Activated CD4-positive, alpha-beta T cell treated with anti-CD3 and anti-CD28 coated beads for 1 hour (primary cell): ENCODE results near the gene CROCC2.

Experiments used
- DNase-seq: peaks from one replicate; pipeline ENCODE4 v3.0.0-alpha.2; 2020

CROCC2 gene

DNA sequence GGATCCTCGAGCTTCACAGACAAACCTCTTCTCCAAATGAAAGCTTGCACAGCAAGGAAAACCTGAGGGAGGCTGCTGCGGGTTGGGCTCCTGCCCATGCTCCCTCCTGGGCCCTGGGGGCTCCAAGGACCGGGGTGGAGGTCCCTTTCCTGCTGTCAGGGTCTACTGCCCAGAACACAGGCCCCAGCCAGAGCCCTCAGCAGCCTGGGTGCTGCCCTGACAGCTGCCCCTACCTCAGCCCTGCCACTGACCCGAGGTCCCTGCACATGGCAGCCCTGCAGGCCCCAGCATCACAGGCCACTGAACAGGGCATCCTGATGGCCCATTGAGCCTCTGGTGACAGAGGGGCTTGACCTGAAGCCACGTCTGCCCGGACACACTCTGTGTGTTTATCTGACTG lies 41.0 kb downstream of the CROCC2 start:
- DNase-seq = no peak

DNA sequence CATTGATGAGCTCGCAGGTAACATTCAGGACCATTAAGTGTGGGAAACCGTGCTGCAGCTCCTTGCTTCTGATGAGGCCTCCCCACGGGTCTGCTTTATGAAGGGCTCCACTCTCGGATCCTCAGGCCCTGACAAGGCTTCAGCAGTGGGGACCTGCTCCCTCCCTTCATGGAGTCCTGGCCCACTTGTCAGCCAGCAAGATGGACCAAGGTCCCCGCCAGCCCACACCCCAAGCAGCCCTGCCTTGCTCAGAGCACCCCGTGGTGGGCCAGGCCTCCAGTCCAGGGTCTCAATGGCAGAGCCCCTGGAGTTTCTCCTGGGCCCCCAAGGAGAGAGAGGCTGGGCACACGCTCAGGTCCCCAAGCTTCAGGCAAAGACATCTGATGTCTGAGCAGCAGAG lies 41.5 kb downstream of the CROCC2 start:
- no peak for DNase-seq

DNA sequence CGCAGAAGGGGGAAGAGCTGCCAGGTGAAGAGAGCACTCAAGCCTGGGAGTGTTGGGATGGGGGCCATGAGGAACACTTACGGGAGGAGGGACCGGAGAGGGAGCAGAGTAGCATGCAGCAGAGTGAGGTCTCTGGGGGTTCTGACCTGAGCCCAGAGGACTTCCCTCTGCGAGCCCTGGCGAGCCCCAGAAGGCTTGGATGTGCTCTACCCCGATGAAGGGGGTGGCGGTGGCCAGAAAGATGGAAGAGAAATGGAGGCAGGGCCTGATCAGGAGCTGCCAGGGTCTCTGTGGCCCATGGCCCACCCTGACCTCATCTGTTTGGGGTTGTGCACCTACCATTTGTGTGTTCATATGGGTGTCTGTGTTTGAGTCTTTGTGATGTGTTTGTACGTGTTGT lies 42.0 kb downstream of the CROCC2 start:
- no peak for DNase-seq

DNA sequence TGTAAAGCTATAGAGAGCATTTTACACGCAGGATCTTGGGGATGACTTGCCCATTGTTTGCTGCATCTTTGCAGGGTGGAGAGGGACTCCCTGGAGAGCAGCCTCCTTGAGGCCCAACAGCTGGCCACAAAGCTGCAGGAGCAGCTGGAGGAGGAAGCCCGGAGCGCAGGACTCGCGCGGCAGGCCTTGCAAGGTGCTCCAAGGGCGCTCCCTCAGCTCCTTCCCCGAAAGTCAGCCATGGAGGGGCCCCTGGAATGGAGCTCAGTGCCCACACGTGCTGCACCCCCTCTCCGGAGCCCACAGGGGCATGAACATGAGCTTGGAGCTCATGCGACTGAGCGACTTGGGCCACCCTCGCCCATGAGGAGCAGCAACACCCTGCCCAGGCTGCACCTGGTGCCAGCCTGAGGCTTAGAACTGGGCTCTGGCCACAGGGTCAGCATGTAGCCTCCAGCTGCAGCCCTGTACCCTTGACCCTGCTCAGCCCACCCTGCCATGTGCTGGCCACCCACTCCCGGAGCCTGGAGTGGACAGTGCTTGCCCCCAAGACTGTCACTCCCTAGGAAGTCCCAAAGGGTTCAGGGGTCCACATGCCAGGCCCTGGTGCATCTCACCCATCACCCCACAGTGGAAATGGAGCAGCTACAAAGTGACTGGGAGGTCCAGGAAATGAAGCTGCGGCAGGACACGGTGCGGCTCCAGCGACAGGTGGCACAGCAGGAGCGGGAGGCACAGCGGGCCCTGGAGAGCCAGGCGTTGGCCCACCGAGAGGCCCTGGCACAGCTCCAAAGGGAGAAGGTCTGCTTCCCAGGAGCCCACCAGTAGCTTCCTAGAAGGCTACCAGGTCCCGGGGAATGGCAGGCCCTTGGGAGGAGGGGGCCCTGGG lies 43.0 kb downstream of the CROCC2 start:
- no peak for DNase-seq

DNA sequence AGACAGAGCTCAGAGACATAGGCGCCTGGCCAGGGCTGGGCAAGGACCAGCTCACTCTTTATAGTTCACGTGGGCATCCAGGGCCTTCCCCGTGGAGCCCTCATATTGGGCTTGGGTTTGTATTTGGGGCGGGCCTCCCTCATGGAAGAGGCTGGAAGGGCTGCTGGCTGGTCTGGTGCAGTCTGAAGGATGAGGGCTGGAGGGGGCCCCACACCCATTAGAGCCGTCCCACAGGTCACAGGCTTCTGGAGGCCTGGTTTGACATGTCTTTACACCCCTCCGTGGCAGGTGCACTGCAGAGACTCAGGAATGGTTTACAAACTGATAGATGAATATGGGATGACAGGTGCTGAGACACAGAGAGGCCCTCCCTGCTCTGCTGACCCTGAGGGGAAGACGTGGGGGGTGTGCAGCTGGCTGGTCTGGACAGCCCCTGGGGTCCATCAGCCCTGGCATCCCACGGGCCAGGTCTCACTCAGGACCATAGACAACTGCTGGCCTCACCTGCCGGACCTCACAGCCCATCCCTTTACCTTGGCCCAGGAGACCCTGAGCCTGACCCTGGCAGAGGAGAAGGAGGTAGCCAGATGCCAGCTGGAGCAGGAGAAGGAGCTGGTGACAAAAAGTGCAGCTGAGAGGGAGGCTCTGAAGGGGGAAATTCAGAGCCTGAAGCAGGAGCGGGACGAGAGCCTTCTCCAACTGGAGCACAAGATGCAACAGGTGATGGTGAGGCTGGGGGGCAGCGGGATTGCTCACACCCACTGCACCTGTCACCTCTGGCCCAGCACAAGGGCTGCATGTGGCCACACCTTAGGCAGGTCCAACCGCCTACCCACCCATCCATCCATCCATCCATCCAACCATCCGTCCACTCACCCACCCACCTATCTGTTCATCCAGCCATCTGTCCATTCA lies 43.9 kb downstream of the CROCC2 start:
- DNase-seq = no peak

DNA sequence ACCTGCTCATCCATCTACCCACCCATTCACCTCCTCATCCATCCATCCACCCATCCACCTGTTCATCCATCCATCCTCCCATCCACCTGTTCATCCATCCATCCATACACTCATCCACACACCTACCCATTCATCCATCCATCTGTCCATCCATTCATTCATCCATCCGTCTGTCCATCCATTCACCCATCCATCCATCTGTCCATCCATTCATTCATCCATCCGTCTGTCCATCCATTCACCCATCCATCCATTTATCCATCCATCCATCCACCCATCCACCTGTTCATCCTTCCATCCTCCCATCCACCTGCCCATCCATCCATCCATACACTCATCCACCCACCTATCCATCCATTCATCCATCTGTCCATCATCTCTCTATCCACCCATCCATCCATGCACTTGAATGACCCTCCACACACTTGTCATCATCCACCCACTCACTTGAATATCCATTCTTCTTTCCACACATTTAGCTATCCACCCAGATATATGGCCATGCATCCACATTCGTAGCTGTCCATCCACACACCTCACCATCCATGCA lies 45.0 kb downstream of the CROCC2 start:
- no peak for DNase-seq

DNA sequence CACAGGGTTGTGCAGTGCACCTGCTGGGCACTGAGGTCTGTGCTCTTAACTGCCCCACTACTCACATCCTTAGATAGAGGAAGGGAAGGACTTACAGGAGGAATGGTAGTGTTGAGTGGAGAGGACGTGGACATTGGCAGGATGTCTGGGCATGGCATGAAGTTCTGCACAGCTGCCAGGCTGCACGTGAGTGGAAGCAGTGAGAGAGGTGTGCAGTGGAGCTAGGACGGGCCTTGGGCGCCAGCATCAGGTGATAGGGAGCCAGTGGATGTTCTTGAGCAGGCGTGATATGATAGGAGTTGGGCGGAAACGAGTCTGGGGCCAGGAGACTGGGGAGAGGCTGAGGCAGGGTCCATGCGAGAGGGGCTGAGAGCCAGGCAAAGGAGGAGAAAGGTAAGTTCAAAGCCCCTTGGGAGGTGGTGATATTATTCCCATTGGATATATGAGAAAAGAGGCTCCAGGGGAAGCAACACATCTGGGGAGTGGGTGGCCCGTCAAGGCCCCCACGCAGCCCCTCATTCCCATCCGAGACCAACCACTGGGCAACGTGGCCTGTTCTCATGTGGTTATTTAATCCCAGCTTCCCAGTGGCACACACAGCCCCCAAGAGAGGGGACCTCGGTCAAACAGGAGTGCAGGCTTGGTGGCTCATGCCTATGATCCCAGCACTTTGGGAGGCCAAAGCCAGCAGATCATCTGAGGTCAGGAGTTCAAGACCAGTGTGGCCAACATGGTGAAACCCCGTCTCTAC lies 46.5 kb downstream of the CROCC2 start:
- no peak for DNase-seq

DNA sequence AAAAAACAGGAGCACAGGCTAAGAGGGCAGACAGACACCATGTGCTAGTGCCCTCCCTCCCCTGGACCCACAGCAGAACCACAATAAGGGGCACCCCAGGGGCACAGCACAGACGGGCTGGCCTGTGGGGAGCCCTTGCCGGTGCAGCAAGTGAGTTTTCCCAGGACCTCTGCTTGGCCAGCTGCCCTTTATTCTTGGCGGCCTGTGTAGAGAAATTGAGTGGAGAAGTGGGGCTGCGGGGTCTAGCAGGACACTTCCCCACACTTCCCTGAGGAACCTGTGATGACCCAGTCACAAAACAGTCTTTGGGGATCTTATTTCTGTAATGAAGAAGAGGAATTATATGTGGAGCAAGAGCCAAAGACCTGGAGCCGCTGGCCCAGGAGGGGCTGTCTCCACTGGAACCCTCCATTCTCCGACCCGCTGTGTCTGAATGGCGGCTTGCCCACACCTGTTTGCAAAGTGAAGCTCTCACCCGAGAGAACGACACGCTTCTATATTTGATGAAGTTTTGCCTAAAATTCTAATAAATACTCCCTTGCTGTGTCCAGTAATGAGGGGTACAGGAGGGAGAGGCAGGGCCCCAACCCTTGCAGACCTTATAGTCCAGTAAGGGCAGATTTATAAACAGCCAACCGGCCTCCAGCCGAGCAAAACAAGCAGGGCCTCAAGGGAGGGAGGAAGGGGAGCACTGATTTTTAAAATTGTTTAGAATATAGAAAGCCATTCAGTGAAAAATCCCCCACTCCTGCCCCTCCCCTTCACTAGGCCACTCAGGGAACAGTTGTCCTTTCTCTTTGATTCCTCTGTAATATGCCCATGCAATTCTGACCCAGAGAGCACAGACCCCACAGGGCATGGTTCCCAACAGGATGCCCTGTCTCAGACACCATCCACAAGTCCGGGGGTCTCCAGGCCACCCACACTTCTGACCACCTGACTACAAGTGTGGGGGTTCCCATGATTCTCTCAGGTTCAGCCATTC lies 47.6 kb downstream of the CROCC2 start:
- no peak for DNase-seq

DNA sequence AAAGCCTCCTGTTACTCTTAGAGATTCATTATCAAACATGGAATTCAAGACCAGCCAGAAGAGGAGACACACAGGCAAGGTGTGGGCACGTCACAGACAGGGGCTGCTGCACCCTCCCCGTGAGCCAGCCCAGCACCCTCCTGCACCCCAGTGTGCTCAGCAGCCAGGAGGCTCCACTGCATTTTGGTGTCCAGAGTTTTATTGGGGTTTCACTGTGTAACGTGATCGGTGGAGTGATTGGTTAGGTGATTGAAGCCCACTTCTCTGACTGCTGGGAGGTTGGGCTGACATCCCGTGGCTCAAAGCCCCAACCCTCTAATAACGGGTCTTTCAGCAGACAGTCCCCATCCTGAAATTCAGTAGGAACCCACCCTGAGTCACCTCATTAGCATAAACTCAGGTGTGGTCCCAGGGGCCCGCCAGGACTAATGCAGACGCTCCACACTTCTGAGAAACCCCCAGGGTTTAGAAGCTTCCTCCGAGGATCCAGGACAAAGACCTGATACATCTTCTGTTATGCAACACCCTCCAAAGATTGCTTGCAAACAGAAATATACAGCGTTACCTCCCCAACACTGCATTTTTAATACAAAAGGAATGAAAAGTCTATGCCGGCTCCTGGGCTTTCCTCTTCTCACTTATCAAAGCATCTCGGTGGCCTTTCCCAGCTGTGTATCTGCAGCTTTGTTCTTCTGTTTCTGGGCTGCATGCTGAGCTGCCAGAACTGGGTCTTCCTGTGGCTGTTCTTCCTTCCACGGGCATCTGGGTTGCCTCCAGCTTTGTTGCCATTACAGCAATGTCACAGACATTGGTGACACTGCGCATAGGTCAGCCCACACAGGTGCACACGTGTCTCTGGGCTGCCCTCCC lies 48.5 kb downstream of the CROCC2 start:
- no peak for DNase-seq

DNA sequence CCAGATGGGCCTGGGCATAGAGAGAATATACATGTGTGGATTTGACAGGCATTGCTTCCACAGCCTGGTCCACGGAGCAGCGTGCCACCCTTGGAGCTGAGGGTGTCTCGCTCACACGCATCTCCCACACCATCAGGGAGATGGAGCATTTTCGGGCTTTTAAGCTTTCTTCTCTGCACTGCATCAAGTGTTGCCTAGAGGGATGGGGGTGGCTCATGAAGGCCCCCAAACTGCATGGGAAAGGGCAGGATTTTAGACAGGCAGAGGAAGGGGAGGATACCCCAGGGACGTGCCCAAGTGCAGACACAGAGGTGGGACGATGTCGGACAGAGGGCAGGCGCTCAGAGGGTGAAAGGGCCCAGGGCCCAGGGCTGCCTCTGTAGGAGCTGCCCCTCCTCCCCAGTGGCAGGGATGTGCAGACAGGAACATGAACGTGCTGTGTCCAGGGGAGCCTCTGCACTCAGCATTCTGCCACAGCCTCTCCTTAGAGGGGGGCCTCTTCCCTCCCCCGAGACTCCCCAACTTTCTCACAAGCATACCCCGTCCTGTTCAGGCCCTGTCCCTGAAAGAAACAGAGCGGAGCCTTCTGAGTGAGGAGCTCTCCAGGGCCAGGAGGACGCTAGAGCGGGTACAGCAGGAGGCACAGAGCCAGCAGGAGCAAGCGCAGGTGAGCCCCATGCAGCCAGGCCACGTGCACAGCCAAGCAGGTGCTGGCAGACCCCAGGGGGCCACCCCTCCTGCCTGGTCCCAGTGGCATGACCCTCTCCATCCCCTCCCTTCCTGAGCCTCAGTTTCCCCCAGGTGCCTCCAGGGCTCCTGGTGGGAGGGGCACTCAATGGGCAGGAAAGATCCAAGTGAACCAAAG lies 49.4 kb downstream of the CROCC2 start:
- peak; percentile 5 for DNase-seq

DNA sequence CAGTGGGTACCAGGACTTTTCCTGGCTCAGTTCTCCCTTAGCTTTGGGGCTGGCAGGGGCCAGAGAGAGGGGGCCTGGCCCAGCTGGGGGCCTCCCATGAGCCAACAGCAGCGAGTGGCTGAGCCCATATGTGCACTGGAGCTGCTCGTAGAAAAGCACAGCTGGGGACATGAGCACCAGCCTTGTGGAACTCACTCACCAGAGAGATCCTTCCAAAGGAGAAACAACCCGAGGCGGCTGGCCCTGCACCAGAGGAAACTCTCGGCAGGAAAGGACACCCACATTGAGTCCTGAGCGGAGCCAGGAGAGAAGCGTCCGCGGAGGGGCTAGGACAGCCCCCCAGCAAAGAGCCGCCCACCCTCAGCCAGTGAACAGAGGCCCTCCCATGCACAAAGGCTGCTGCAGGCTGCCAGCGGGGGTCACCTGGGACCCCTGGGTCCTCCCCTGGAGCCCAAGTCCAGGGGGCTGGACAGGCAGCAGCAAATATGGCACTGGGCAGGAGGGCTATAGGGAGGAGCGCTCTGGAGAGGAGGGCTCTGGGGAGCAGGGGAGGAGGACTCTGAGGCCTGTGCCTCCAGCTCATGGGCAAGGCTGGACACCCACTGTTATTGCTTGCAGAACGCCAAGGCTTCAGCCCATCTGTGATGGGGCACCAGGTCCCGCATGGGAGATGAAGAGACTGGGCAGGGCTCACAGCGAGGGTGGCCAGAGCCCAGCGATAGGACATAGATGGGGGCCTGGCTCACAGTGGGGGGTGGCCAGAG lies 50.2 kb downstream of the CROCC2 start:
- peak; percentile 5 for DNase-seq

DNA sequence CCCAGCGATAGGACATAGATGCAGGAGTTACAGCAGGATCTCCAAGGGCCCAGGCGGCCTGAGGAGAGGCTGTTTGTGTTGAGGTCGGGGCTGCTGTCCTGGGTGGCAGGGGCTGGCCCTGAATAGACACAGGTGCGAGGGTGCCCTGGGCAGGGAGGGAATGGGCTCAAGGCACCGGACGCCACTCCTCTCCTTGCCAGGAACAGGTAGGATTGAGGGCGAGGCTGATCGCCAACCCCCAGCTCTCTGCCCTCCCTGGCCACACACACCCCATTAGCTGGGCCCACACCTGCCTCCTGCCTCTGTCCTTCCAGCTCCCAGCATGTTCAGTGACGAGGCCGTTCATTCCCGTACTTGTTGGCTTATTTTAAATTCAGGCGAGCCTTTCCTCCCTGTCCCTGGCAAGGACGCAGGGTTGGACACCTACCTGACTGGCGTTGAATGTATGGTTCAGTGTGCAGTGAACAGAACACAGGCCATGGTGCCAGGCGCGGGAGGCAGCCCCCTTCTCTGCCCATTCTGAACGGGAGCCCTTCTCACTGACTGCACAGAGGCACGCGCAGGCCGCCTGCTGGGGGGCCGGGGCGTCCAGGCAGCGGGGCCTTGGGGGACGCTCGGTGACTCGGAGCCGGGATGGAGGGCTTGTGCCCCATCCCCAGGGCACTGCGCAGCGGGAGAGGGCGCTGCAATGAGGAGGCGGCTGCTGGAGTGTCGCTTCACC lies 51.0 kb downstream of the CROCC2 start:
- DNase-seq = no peak

DNA sequence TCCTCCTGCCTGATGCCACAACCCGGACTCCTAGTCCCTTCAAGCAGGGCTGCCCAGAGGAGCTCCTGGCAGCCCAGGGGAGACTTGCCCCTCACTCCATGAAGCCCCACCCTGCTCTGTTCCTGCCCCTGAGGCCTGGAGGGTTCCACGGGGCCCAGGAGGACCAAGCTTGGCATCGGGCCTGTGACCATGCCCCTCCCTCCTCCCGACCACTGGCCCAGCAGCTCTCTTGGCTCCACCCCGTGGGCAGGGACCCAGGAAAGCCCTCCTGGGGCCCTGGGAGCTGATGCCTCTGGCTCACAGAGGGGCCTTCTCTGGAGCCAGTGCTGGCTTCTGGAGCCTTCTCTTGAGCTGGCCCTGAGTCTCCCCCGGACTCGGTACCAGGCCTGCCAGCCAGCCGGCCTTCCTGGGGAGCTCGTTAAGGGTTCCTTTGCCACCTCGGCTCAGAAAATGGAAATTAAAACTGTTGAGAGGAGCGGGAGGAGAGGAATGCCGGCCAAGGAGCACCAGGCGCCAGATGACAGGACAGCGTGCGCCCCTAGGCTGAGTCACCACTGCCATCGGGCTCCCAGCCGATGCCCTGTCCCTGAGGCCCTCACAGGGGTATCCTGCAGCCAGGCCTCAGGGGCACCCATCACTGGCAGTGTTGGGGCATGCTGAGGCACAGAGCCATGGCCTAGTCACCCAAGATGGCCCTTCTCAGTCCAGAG lies 51.7 kb downstream of the CROCC2 start:
- DNase-seq = no peak

DNA sequence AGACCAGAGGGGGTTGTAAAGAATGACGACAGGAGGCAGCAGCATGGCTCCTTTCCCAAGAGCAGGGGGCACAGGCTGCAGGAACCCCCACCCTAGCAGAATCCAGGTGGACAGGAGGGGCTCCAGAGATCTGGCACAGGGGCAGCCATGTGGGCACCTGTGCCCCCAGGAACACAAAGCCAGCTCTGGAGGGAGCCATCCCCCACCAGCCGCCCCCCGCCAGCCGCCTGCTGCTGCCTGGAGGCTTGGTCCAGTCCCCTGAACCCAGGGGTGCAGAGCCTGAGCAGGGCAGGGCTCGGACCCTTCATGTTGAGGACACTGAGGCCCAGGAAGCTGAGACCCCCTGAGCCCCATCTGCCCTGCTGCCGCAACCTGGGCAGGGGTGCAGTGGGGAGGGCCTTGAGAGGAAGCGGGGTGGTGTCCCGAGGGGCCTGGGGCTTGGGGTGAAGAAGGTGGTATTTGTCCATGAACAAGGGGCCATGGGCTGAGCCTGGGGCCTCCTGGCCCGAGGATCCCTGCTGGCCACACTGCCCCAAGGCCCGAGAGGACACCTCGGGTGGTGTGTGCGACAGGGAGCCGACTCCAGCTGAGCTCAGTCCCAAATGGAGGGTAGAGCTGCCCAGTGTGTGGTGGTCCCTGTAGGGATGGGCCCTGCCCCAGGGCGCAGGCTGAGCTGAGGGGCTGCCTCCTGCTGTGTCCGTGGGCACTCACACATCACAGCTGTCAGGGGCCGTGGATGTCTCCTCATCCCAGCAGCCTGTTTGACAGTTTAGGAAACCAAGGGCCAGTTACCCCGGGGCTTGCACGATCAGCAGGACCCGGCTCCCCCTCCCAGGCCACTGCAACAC lies 52.5 kb downstream of the CROCC2 start:
- DNase-seq = peak; percentile 6

DNA sequence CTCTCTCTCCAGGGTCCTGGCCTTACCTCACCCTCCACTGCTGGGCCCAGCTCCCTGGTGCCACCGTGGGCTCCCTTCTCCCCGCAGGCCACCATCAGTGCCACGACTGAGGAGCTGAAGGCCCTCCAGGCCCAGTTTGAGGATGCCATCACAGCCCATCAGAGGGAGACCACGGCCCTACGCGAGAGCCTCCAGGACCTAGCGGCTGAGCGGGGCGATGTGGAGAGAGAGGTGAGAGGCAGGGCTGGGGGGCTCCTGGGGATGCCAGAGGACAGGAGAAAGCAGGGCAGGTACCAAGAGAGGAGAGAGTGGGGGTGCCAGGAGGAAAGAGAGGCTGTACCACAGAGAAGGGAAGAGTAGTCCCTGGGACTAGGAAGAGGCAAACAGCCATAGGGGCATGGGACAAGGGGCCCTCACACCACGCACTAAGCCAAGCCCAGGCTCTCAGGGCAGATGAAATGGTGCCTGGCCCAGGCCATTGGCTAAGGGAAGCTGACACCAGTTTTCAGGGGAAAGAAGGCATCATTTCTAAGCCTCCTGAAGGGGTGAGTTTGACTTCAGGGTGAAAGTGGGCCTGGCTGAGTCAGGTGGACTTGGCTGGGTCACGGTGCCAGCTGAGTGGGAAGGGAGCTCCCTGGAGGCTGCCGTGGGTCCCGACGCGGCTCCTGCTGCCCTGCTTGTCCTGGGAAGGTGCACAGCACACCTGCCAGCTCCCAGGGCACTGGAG lies 53.2 kb downstream of the CROCC2 start:
- peak; percentile 5 for DNase-seq

DNA sequence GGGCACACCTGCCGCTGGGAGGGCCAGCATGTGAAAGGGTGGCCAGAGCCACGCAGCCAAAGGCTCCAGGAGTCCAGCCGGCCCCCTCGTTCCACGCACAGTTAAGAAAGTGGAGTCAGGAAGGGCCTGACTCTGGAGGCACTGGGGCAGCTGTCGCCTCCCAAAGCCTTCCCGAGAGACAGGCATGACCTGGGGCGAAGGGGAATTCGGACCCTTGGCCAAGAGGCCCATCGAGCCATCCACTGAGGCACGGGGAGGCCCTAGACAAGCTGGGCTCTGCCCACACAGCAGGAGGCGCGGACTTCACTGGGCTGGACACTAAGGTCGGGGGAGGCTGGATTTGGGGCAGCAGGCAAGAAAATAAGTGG lies 53.8 kb downstream of the CROCC2 start:
- DNase-seq = no peak
